Suppressor macrophage treated with lipopolysaccharide for 4 hours (primary cell): ENCODE data around the gene DHX8.
A peak's percentile ranks its signal among the peaks of the same experiment; 100 is the strongest.

Experiments
- DNase-seq: peaks from one replicate; pipeline ENCODE4 v3.0.0-alpha.2; 2020

Gene DHX8

DNA sequence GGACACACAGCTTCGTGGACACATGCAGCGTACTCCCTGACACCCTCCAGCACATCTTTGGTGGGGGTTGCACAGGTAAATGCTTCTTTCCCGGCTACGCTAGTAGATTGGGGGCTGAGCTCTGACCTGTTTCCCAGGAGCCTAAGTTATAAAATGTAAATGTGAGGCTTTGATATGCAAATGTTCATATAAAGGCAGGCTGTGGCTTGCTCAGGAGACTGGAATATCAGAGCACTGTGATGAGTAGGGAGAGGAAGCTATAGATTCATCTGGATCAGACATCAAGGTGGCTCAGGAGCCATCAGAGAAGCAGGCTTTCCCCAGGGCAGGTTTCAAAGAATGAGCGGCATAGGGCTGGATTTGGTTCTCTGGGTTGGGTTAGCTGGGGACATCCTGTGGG is 65.7 kb downstream of the DHX8 start:
- DNase-seq: no peak

DNA sequence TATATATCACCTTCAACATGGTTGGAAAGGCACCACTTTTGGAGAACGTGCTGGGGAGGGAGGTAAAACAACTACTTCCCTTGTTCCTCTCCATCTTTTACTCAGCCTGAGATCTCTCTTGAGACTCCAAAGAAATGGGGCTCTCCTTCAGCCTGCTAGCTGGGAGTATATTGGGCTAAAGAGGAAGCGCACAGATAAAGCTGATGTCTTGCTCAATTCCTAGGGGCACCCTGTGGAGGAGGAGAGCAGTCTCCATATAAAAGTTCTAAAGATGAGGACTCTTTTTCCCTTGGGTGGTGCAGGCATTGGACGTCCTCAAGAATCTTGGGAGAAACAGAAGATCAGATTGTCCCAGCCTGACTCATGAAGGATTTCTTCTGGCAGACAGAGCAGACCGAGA is 67.0 kb downstream of the DHX8 start:
- no peak for DNase-seq

DNA sequence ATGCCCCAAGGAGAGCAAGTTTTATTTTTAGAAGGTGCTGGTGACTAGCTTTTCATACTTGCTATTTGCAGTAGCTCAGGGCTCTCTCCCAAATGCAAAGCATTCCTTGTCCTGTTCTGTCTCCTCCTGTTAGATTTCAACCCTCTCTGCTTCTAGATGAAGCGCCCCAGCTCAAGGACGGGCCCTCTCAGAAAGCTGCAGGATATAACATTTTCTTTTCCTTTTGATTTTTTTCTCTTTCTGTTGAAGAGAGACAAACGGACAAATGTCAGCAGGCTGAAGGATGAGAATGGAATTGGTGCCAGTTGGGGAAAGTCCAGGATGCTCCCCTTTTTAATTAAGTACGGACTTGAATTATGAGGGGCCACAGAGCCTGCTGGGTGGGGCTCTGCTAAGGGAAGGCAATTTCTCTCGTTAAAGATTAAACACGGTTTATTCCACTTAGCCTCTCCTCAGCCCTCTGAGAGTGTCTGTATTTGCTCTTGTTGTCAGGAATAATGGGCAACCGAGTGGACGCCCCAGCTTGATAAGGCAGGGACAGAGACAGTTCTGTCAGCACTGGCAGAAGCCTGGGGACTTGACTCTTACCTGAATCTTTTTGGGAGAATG is 68.6 kb downstream of the DHX8 start:
- no peak for DNase-seq

DNA sequence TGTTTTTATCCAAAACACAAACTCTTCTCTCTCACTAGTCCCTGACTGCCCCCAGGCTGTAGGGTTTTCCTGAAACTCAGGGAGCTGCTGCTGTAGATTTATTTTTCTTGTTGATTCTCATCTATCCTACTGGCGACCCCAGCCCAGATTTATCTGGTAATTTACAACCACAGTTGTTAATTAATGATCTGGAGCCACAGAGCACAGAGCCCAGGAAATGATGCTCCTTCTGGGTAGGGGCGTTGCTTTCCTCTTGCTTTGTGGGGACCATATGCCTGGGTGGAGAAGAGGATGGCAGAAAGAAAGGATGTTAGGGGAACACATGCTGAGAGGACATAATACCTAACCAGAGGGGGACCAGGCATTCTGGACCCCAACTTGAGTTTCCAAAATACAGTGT is 69.8 kb downstream of the DHX8 start:
- no peak for DNase-seq

DNA sequence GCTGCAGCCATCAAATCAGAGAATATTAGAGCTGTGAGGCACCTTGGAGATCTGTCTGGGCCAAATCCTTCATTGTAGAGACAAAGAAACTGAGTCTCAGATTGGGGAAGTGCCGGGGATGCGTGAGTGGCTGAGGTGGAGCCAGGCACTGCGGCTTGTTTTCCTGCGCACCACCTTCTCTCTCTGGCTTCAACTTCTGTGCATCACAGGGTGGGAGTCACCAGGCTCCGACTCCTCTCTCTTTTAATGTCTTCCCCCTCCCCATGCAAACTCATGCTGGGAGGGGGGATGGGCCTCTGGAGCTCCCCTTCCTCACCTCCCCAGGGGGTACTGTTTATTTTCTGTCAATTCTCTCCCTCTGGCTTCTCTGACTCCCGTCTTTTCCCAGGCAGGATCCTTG is 71.1 kb downstream of the DHX8 start:
- DNase-seq: no peak

DNA sequence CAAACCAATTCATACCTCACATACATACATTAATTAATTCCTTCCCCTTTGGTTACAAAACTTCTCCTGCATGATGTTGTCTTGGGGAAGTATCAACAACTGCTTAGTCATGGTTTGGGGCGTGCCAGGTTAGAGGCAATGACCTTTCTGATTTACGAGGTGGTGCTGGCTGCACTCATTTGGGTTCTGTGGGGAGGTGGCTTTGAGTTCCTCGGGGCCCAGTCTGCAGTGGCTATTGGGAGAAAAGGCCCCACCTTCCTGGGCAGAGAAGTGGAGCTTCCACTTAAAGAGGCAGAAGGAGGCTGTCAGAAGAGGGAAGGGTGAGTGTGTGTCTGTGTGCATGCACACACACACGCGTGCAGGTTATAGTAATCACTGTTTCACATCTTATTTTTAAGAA is 72.5 kb downstream of the DHX8 start:
- peak; percentile 72 for DNase-seq

DNA sequence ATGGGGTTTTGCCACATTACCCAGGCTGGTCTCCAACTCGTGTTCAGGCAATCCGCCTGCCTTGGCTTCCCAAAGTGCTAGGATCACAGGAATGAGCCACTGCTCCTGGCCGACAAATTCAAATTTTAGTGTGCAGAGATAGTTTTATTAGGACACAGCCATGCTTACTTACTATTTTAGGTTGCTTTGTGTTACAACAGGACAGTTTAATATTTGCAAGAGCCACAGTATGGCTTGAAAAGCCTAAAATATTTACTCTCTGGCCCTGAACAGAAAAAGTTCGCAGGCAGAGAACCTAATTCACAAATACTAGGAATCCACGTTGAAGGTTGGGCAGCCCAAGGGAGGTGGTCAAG is 75.0 kb downstream of the DHX8 start:
- DNase-seq: no peak

DNA sequence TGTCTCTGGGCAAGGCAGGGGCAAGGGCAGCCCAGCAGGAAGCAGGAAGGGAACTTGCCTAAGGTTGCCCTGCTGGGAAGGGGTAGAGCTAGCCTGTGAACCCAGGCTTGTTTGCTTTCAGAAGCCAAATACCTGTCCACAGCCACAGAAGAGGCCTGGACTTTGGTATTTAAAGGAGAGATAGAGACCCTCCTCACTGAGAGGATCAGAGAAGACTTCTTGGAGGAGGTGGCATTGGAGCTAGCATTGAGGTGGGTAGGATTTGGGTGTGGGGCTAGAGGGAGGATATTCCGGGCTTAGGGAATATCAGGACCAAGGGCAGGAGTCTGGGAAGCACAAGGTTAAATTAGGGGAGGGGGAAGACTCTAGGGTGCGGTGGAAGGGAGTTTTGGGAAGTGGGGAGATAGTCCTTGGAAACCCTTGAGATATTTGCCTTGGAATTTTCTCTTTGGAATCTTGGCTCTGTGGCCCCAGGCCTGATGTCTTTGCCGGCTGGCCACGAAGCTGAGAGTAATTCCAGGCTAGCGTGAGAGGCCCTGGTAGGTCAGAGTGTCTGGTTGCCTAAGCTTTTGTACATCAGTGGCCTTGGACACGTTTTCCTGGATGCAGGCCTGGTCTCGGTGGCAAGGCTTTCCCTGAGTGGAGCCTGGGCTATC is 75.5 kb downstream of the DHX8 start:
- no peak for DNase-seq

DNA sequence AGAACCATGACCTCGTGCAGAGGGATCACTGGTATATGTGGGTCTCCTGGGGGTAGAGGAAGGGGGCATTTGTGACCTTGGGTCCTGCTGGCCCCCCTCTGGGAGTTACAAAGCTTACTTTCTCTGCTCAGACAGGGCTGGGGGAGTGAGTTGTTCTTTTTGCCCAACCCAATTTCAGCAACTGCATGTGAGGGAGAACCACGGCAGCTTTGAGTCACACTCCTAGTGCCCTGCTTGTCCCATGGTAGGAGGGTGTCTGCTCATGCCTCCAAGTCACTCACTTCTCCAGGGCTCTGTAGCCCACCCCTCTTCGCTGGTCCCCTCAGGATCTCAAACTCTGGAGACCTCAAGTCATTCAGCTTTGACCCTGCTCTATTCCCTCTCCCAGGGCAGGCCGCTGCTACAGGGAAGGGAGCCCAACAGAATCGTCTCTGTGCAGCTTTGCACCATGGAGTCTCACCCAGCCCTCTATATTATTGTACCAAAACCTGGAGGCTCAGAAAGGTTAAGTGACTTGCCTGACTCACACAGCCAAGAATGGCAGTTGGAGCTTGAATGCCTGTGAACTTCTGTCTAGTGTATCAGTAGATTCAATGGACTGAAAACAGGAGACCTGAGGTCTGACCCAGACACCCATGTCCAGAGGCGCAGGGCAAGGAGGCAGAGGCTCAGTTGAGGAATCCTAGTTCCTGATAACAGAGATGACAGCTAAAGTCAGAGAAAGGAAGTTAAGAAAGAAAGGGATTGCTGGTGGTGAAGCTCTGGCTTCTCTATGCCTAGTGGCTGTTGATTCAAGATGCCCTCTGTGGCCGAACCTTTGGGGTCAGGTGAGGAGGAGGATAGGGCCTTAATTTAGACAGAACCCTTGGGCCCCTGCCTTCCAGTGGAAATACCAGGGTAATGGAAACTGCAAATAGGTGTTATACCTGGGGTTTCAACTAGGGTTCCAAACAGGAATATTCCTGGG is 77.0 kb downstream of the DHX8 start:
- DNase-seq: no peak

DNA sequence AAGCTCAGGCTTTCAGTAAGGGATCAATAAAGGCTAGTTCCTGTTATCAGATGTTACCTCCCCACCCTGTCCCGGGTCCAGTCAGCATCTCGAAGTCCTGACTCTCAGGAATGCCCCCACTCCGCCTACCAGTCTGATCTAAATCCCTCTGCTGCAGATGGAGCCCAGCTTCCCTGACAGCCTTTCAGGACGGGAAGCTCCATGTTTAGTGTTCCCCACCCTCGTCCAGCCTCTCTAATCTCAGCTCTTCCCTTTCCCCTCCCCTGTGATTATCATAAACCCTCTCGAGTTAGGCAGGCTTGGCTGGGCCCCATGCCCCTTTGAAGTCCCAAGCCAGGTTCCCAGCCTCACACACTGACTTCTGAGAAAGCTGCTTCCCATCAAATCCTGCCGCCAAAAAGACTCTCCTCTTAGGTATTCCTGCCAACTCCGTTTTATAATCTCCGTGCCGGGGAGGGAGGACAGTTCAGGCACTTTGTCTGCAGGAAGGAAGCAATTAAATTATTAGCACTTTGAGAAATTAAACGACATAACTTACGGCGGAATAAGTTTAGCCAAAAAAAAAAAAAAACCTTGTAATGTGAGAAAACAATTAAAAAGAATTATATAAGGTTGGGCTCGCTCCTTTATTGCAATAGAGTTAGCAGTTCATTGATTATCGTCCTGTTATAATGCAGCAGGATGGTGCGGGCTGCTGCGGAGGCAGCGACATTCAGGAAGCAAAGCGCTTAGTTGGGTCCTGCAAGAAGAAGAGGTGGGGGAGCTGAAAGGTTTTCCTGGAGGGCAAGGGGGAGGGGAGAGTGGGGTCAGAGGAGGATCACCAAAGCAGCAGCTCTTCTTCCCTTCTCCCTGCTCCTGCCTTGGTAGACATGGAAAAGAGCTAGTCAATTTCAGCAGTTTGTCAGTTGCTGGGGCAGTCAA is 79.2 kb downstream of the DHX8 start:
- DNase-seq: no peak

DNA sequence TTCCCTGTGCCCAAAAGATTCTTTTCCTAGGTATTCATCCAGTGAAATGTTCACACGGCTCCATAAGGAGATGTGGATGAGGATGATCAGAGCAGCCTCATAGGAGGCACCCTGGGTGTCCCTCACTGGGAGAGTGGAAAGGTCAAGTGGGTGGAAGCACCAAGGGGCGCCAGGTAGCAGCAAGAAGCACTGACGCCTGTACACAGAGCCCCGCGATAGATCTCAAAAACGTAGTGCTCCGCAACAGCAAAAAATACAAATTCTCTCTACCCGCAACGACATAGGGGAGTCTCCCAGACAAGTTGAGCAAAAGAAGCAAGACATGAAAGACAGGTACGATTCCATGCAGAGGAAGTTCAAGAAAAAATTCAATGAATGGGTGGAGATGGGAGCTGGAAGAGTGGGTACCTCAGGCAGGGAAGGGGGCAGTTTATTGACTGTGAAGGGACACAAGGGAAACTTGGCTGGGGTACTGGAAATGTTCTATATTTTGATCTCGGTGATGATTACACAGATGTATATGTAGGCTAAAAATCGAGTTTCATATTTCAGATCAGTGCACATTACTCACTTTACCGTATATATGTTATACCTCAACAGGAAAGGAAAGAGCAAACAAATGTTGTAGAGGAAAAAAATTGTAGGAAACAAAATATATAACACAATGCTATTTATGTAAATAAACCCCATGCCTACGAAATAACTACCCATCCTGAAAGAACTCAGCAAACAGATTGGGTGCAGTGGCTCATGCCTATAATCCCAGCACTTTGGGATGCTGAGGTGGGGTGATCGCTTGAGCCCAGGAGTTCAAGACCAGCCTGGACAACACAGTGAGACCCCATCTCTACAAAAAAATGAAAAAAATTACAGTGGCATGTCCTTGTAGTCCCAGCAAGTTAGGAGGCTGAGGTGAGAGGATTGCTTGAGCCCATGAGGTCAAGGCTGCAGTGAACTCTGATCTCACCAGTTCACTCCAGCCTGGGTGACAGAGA is 80.1 kb downstream of the DHX8 start:
- DNase-seq: no peak

DNA sequence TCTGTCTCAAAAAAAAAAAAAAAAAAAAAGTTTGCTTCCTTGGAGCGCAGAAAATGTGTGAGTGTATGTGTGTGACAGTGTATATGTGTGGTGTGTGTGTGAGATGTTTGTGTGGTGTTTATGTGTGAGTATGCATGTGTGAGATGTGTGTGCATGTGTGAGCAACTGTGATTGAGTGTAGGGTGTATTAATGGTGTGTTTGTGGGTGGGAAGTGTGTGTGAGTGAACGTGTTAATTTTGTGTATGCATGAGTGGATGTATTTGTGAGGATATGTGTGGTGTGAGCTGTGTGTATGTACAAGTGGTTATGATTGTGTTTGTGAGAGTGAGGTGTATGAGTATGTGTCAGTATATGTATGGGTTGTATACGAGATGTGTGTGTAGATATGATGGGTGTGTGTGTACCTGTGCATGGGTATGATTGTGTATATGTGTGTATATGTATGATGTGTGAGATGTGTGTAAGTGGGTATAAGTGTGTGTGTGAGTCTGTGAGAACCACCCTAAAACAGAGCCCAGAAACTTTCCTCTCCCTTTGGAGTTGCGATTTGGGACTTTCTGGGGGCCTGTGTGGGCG is 84.8 kb downstream of the DHX8 start:
- DNase-seq: no peak

DNA sequence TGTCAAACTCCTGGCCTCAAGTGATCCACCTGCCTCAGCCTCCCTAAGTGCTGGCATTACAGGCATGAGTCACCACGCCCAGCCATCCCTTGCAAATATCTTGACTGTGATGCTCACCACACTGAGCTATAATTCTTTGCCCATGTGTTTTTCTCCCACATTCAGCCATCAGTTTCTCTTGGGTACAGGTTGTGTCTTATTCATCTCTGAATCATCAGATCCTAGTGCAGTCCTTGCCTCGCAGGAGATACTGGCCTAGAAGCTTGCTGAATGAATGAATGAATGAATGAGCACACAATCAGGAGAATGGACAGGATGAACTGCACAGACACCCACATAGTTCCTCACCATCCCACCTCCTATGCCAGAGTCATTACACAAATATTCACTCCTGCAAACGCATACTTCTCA is 86.7 kb downstream of the DHX8 start:
- DNase-seq: no peak

DNA sequence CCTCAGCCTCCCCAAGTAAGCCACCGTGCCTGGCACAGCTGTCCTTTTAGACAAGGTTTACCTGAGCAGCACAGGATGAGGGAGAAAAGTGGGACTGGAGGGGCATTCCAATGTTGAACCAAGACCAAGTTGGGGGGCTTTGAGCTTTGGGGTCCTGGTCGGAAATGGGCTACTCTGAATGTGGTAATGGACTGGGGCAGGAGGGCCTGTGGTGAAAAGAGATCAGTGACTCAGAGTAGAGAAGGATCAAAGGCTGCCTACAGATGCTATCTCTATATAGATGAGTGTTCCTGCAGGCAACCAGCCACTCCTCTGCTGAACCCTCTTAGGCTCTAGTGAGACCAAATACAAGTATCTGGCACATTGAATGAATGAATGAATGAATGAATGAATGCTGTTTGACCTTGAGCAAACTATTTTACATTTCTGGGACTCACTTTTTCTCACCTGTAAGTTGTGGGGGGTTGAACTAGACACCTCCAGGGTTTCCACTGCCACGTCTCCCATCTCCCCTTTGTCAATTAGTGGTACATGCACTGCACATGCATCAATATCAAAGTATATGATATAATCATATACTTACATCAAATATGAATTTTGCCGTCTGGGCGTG is 88.7 kb downstream of the DHX8 start:
- DNase-seq: no peak

DNA sequence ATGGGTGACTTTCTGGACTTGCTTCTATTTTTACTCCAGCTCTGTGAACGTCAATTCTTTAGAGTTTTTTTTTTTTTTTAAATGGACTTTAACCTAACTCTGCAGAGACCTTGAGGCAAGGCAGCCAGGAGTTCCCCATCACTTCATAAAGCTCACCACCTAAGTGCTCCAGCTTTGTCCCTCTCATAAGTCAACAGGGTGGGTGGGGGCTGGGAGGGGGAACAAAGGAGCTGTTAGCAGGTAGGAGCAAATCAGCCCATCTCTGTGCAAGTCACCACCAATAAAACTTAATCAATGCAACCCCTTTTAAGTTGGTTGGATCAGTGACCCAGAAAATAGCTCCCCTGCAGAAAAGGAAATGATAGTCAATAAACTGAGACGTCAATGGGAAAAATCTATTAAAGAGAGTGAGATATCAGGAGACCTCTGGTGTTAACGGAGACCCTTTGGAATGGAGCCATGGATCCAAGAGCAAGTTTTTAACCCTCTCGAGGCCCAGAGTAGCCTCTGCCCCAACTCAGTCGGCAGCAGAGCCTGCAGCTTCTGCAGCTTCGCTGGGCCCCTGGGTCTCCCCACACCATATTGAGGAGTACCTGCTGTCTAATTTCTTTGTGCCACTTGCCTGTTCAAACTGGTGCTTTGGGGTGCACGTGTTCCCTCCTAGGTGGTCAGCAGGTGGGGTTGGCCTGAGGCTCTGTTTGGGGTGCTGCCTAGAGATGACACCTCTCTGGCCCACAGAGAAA is 90.0 kb downstream of the DHX8 start:
- no peak for DNase-seq

DNA sequence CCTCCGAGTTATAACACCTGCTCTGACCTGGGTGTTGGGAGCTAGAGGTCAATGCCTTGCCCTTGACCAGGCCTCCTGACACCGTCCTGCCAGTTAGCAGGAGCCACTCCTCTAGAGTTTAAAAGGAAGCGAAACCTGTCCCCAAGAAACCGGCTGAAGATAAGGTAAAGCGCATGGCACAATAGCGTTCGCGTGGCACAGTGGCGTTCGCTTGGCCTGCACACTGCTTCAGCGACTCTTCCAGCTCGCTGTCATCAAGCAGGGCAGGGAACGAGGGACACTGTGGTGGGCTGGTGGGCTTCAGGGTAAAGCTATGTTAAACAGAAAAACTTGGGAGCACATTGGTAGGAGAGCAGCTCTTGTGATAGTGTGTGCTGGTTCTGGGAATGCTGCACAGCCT is 90.6 kb downstream of the DHX8 start:
- no peak for DNase-seq

DNA sequence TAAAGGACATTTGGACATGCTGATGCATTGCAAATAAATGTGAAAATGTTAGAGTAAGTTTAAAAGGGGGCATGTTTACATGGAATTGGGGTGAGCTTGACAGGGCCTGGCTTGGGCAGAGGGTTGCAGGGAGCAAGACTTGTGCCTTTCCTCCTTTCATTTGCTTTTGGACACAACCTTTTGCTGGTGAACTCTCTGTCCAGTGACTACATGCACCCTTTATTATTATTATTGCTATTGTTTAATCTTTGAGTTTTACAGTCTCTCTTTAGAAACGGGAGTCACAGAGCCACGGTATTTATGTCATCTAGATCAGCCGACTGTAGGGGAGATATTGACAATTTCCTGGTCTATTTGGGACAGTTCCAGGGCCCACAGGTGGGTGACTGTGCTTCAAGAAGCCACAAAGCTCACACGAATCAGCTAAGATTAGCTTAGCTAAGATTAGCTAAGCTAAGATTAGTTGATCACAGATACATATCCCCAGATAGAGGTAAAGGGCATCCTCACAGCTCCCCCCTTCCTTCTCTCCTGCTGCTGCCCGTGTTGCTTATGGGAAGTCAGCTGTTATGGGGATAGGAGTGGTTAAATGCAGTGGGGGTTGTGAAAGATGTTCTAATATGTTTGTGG is 91.2 kb downstream of the DHX8 start:
- DNase-seq: no peak
